Measurements from ENCODE around the gene ROR2.

ROR2 gene

GRCh38 chr9:91954841-91955471, 4.9 kb upstream of the ROR2 start (continued):
- TF ChIP-seq, protein P1, sequence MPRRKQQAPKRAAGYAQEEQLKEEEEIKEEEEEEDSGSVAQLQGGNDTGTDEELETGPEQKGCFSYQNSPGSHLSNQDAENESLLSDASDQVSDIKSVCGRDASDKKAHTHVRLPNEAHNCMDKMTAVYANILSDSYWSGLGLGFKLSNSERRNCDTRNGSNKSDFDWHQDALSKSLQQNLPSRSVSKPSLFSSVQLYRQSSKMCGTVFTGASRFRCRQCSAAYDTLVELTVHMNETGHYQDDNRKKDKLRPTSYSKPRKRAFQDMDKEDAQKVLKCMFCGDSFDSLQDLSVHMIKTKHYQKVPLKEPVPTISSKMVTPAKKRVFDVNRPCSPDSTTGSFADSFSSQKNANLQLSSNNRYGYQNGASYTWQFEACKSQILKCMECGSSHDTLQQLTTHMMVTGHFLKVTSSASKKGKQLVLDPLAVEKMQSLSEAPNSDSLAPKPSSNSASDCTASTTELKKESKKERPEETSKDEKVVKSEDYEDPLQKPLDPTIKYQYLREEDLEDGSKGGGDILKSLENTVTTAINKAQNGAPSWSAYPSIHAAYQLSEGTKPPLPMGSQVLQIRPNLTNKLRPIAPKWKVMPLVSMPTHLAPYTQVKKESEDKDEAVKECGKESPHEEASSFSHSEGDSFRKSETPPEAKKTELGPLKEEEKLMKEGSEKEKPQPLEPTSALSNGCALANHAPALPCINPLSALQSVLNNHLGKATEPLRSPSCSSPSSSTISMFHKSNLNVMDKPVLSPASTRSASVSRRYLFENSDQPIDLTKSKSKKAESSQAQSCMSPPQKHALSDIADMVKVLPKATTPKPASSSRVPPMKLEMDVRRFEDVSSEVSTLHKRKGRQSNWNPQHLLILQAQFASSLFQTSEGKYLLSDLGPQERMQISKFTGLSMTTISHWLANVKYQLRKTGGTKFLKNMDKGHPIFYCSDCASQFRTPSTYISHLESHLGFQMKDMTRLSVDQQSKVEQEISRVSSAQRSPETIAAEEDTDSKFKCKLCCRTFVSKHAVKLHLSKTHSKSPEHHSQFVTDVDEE (CRISPR knock-in tag; IDR thresholded peaks at IDR 0.05), result no peak

DNA sequence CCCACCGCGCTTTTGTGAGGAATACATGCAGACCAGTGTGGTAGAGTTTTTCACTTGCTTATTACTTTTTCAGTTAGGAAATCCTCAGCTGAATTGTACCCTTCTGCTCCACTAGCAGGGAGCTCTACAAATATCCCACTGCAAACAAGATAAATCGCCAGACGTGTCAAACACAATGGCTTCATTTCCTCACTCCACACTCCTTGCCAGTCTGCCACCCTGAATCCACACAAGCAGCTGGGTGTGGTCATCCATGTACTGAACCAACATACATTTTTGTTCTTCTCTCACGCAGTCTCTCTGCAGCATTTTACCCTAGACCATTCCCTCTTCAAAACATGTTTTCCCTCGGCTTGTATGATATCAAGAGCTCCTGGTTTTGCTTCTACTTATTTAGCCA, 3.7 kb upstream of the ROR2 start:
- no peak for TF ChIP-seq PATZ1 (CRISPR knock-in tag; IDR thresholded peaks at IDR 0.05; ENCODE audit: borderline replicate concordance)
- no peak for TF ChIP-seq ISL1 (CRISPR knock-in tag; IDR thresholded peaks at IDR 0.05)
- no peak for TF ChIP-seq GLIS3 (CRISPR knock-in tag; IDR thresholded peaks at IDR 0.05)
- TF ChIP-seq TOX (CRISPR knock-in tag; IDR thresholded peaks at IDR 0.05; ENCODE audit: borderline replicate concordance), result no peak
- TF ChIP-seq ZFP30 (CRISPR knock-in tag; IDR thresholded peaks at IDR 0.05), result no peak
- no peak for TF ChIP-seq ZNF565 (CRISPR knock-in tag; conservative IDR thresholded peaks at IDR 0.05; ENCODE audit: low read depth)
- no peak for ATAC-seq

- no peak for TF ChIP-seq CREB5 (CRISPR knock-in tag; IDR thresholded peaks at IDR 0.05; ENCODE audit: low read depth)
- no peak for TF ChIP-seq OSR1 (CRISPR knock-in tag; IDR thresholded peaks at IDR 0.05)
- no peak for TF ChIP-seq GLIS3 (CRISPR knock-in tag; IDR thresholded peaks at IDR 0.05)
- TF ChIP-seq RARB (CRISPR knock-in tag; IDR thresholded peaks at IDR 0.05), result no peak
- no peak for TF ChIP-seq SNAI2 (CRISPR knock-in tag; IDR thresholded peaks at IDR 0.05)
- TF ChIP-seq PPARA (CRISPR knock-in tag; IDR thresholded peaks at IDR 0.05; ENCODE audit: borderline replicate concordance), result no peak
- TF ChIP-seq PATZ1 (CRISPR knock-in tag; IDR thresholded peaks at IDR 0.05; ENCODE audit: borderline replicate concordance), result no peak
- TF ChIP-seq, protein P1 (CRISPR knock-in tag; IDR thresholded peaks at IDR 0.05), result no peak
- no peak for TF ChIP-seq ZFP30 (CRISPR knock-in tag; IDR thresholded peaks at IDR 0.05)
- TF ChIP-seq ZNF565 (CRISPR knock-in tag; conservative IDR thresholded peaks at IDR 0.05; ENCODE audit: low read depth), result no peak
- no peak for TF ChIP-seq ZFP3 (CRISPR knock-in tag; IDR thresholded peaks at IDR 0.05)
- no peak for TF ChIP-seq TOX (CRISPR knock-in tag; IDR thresholded peaks at IDR 0.05; ENCODE audit: borderline replicate concordance)
- TF ChIP-seq, protein P2, sequence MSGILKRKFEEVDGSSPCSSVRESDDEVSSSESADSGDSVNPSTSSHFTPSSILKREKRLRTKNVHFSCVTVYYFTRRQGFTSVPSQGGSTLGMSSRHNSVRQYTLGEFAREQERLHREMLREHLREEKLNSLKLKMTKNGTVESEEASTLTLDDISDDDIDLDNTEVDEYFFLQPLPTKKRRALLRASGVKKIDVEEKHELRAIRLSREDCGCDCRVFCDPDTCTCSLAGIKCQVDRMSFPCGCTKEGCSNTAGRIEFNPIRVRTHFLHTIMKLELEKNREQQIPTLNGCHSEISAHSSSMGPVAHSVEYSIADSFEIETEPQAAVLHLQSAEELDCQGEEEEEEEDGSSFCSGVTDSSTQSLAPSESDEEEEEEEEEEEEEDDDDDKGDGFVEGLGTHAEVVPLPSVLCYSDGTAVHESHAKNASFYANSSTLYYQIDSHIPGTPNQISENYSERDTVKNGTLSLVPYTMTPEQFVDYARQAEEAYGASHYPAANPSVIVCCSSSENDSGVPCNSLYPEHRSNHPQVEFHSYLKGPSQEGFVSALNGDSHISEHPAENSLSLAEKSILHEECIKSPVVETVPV (CRISPR knock-in tag; IDR thresholded peaks at IDR 0.05), result no peak
- no peak for TF ChIP-seq ESRRG (CRISPR knock-in tag; IDR thresholded peaks at IDR 0.05)
- ATAC-seq, result no peak
These were observed 2.0 kb upstream of the ROR2 start for GRCh38 chr9:91951944-91952520.

Data from SK-N-SH treated with all-trans-retinoic acid at 6 μM for 48 hours (cell line).